ENCODE results near the gene DNAJC11.

- TF ChIP-seq POLR2A (IDR thresholded peaks at IDR 0.05): no peak
- TF ChIP-seq CTCF (IDR thresholded peaks at IDR 0.05): no peak
- TF ChIP-seq EP300 (IDR thresholded peaks at IDR 0.05): no peak
Measured at GRCh38 chr1:6690186-6690585, 11.4 kb downstream of the DNAJC11 start.
